GM12864 (cell line): ENCODE results near the gene SKIL.

Experiments
- DNase-seq: peaks from one replicate; pipeline ENCODE4 v3.0.0-alpha.2; 2011; ENCODE audit warnings: low read depth
- H3K4me3 ChIP-seq: 2 replicates; pipeline ENCODE4 v1.5.1; 2011; ENCODE audit warnings: mild to moderate bottlenecking, low read depth, low read length, control low read depth
- CTCF ChIP-seq: IDR thresholded peaks from 2 replicates; pipeline ENCODE4 v1.5.1; 2011; ENCODE audit warnings: low read depth, mild to moderate bottlenecking, moderate library complexity, low read length, control low read depth, inconsistent platforms; ENCODE audit errors: missing control alignments

Gene SKIL

GRCh38 chr3:170353485-170353884, 4.0 kb upstream of the SKIL start:
- DNase-seq: no peak
- H3K4me3 ChIP-seq: no peak overlapping the region
- TF ChIP-seq CTCF: no peak

- DNase-seq: no peak
- no peak for TF ChIP-seq CTCF
- H3K4me3 ChIP-seq: no peak overlapping the region
Observed at GRCh38 chr3:170354760-170355159, 2.8 kb upstream of the SKIL start.

- TF ChIP-seq CTCF: no peak
- peak overlapping the region; percentile 42 for H3K4me3 ChIP-seq
- no peak for DNase-seq
Observed at GRCh38 chr3:170355738-170356595, 1.5 kb upstream of the SKIL start.

GRCh38 chr3:170356596-170357175, 829 bp upstream of the SKIL start:
- DNase-seq: no peak
- H3K4me3 ChIP-seq: peak overlapping the region; percentile 42
- TF ChIP-seq CTCF: no peak

- peak; percentile 65 for DNase-seq
- TF ChIP-seq CTCF: peak; percentile 73
- H3K4me3 ChIP-seq: peak overlapping the region; percentile 64
Observed at GRCh38 chr3:170358042-170359010, 811 bp downstream of the SKIL start.

GRCh38 chr3:170359178-170359704, 1.7 kb downstream of the SKIL start:
- H3K4me3 ChIP-seq: peak overlapping the region; percentile 64

More at GRCh38 chr3:170359178-170359704, 1.7 kb downstream of the SKIL start:
- no peak for DNase-seq
- no peak for TF ChIP-seq CTCF
